ENCODE data around the gene GTF3C4. TPM values are rescaled to one million over a fixed set of nuclear protein-coding genes. Genes with fewer than 3 reads are reported as not detected.

Gene GTF3C4
- total RNA-seq, 1 donor from 2014 or later, result 7.2 TPM

DNA sequence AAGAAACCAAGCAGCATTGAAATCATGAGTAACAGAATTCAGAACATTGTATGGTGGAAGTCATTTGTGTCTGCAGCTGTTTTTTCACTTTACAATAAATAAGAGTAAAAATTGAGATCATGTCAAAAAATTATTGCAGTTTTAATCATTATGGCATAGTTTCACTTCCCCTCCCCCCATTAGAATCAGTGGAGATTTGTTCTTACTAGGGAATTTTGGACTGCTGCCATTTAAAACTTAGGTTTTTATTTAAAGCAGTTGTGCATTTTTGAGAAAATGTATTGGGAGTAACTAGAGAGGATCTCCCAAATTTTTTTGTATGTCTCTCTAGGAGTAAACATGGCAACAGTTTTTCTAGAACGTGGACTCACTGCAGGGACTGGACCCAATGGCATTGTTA is 20.4 kb downstream of the GTF3C4 start:
- no peak overlapping the region for H3K4me3 ChIP-seq (ENCODE audit: low read depth, low read length)
- DNase-seq (ENCODE audit: low read depth), result no peak
- TF ChIP-seq, protein P1, sequence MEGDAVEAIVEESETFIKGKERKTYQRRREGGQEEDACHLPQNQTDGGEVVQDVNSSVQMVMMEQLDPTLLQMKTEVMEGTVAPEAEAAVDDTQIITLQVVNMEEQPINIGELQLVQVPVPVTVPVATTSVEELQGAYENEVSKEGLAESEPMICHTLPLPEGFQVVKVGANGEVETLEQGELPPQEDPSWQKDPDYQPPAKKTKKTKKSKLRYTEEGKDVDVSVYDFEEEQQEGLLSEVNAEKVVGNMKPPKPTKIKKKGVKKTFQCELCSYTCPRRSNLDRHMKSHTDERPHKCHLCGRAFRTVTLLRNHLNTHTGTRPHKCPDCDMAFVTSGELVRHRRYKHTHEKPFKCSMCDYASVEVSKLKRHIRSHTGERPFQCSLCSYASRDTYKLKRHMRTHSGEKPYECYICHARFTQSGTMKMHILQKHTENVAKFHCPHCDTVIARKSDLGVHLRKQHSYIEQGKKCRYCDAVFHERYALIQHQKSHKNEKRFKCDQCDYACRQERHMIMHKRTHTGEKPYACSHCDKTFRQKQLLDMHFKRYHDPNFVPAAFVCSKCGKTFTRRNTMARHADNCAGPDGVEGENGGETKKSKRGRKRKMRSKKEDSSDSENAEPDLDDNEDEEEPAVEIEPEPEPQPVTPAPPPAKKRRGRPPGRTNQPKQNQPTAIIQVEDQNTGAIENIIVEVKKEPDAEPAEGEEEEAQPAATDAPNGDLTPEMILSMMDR (conservative IDR thresholded peaks at IDR 0.05; ENCODE audit: low read depth, low read length), result no peak

DNA sequence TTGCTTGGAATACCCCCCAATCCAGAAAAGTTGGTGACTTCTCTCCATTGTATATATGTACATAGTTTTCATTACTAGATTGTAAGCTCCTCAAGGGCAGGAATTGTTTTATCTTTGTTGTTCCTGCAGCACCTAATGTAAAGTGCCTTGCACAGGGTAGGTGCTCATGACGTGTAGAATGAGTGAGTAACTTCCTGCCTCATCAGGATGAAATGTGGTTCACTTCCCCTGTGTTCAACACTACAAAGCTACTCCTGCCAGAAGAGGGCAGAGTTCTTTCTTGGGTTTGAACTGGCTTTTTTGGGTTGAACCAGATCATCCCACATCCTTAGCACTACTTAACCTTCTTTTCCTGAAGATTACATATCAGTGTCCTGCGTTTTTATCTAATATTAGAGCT is 23.9 kb downstream of the GTF3C4 start:
- TF ChIP-seq, protein P1 (conservative IDR thresholded peaks at IDR 0.05; ENCODE audit: low read depth, low read length), result peak; percentile 26
- DNase-seq (ENCODE audit: low read depth), result no peak
- H3K4me3 ChIP-seq (ENCODE audit: low read depth, low read length), result no peak overlapping the region

DNA sequence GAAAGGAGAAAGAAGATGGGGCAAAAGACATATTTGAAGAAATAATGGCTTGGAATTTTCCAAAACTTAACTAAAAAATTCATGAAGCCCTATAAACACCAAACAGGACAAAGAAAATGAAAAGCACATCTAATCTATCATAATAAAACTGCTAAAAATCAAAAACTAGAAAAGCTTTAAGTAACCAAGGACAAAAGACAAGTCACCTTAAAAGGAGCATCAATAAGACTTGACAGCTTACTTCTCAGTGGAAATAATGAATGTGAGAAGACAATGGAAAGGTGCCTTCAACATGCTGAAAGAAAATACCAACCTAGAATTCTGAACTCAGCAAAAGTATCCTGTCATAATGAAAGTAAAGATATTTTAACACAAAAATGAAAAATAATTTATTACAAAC is 27.0 kb downstream of the GTF3C4 start:
- DNase-seq (ENCODE audit: low read depth), result no peak
- TF ChIP-seq, protein P1 (conservative IDR thresholded peaks at IDR 0.05; ENCODE audit: low read depth, low read length), result no peak

DNA sequence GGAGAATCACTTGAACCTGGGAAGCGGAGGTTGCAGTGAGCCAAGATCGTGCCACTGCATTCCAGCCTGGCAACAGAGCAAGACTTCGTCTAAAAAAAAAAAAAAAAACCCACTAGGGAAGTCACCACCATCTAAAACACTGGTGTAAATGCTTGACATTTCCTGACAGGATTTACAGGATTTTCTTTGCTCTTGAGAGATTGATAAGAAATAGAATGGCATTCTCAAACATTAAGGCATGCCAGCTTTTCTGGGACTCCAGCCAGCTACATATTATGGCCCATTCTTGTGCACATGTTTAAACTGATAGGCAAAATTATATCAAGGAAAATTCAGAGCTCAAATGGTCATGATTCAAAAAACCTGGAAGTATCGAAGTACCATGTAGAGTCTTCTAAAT is 28.7 kb downstream of the GTF3C4 start:
- no peak for DNase-seq (ENCODE audit: low read depth)
- no peak overlapping the region for H3K4me3 ChIP-seq (ENCODE audit: low read depth, low read length)
- TF ChIP-seq, protein P1 (conservative IDR thresholded peaks at IDR 0.05; ENCODE audit: low read depth, low read length), result no peak

More for the DNA sequence above, 27.0 kb downstream of the GTF3C4 start:
- no peak overlapping the region for H3K4me3 ChIP-seq (ENCODE audit: low read depth, low read length)

DNA sequence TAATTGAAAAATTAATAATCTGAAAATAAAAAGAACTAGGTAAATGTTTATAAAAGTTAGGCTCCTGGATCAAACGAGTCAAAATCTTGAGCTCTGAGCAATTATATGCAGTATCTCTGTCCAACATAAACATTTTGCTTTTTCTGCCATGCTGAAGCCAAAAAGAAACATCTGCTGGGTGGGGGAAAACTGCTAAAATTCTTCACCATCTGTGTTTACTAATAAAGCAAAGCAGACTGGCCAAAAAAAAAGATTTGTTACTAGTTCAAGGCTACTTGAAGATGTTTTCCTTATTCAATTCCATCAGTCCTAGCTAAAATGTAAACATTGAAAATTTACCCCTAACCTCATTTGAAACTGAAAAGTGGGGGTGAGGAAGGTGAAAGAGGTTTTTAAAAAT is 29.7 kb downstream of the GTF3C4 start:
- TF ChIP-seq, protein P1 (conservative IDR thresholded peaks at IDR 0.05; ENCODE audit: low read depth, low read length), result no peak
- no peak for DNase-seq (ENCODE audit: low read depth)
- H3K4me3 ChIP-seq (ENCODE audit: low read depth, low read length), result no peak overlapping the region

DNA sequence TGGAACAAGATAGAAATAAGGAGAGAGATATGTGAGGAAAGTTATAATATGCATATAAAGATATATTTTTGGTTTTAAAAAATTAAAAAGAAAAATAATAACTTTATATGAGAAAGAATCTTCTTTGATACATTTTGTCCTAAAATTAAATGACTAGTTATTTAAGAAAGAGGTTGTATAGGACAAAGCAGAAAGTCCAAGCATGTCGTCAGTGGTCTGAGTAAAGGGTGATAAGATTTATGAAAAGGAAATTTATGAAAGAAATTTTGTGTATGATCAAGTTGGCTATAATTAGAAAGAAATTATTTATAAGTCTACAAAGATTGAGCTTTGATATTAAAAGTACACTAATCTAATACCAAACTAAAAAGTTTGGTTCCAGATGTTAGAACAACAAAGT is 32.0 kb downstream of the GTF3C4 start:
- DNase-seq (ENCODE audit: low read depth), result no peak
- no peak overlapping the region for H3K4me3 ChIP-seq (ENCODE audit: low read depth, low read length)
- TF ChIP-seq, protein P1 (conservative IDR thresholded peaks at IDR 0.05; ENCODE audit: low read depth, low read length), result no peak

DNA sequence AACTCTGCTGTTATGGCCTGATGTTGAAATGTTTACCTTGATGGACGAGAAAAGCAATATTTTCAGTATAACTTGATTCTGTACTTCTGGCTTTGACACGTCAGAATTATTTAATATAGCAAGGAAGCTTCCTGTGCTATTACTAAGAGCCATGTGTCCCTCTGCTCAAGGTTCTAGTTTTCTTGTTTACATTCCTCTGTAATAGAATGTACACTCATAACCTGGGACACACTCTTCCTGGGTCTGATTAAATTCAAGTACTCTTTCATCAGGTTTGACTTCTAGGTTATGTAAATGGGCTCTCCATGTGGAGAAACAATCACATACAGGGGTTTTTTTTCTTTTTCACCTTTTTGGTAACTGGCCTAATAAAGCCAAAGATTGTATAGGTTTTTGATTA is 33.1 kb downstream of the GTF3C4 start:
- no peak for DNase-seq (ENCODE audit: low read depth)
- TF ChIP-seq, protein P1 (conservative IDR thresholded peaks at IDR 0.05; ENCODE audit: low read depth, low read length), result no peak
- H3K4me3 ChIP-seq (ENCODE audit: low read depth, low read length), result no peak overlapping the region

Data from epithelial cell of proximal tubule (primary cell).